Ovary (tissue), 3 donors: ENCODE measurements around the gene CLCN5.

Source experiments
- CTCF ChIP-seq, 3 donors: fragments of 450-650 bp in 2 of 3; fragments of 200-600 bp in 1 of 3; IDR thresholded peaks; one replicate each; pipeline versions ENCODE4 v1.5.1 to v1.8.0; 2016 to 2022; ENCODE audit warnings: antibody characterized with exemption in 3 of 3, mild to moderate bottlenecking in 1 of 3
- POLR2A ChIP-seq: fragments of 450-650 bp; IDR thresholded peaks from one replicate; pipeline ENCODE4 v1.6.1; 2017; ENCODE audit warnings: antibody characterized with exemption, mild to moderate bottlenecking, moderate library complexity
- donor health status: DM: no; HTN: no; CAD: no.

DNA sequence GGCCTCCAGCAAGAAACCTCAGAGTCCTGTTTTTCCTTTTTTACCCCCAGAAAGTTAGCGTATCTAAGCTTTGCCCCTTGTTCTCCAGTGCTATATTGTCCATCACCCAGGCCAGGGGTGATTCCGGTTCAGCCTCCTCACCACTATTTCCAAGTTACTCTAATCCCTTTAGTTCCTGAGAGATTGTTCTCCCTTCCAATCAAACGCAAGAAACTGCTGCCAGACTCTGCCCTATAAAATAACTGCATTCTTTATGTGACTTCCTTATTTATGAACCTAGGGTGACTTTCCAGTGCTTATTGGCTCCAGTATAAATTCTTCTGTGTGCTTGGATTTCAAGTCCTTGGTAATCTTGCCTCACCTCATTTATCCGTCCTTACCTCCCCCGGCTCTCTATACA is 65.7 kb downstream of the CLCN5 start:
- TF ChIP-seq CTCF (IDR thresholded peaks at IDR 0.05) (no peak), POLR2A (no peak)
